HepG2 (cell line): ENCODE results near the gene FGFR3. TPM values are rescaled to one million over a fixed set of nuclear protein-coding genes. Genes with fewer than 3 reads are reported as not detected.

Experiments used
- AGO2 ChIP-seq: fragments of 200-400 bp; formaldehyde crosslinking; optimal IDR thresholded peaks from 2 replicates; pipeline ENCODE3; 2017; ENCODE audit warnings: mild to moderate bottlenecking, low read depth, low read length, moderate library complexity
- CENPBD1 ChIP-seq: sonication (generic); formaldehyde crosslinking; IDR thresholded peaks from 2 replicates; pipeline ENCODE4 v1.8.0; 2022; ENCODE audit warnings: missing genetic modification reagents, low read depth, mild to moderate bottlenecking, borderline replicate concordance
- DMTF1 ChIP-seq: sonication (generic); formaldehyde crosslinking; IDR thresholded peaks from 2 replicates; pipeline ENCODE4 v1.4.0; 2020; ENCODE audit warnings: mild to moderate bottlenecking, missing genetic modification reagents
- KLF15 ChIP-seq: sonication (generic); formaldehyde crosslinking; IDR thresholded peaks from 2 replicates; pipeline ENCODE4 v1.8.1; 2023; ENCODE audit warnings: borderline replicate concordance, mild to moderate bottlenecking, inconsistent platforms, missing genetic modification reagents, mixed read lengths
- MAF1 ChIP-seq: sonication (generic); formaldehyde crosslinking; IDR thresholded peaks from 2 replicates; pipeline ENCODE4 v1.5.0; 2020; ENCODE audit warnings: missing genetic modification reagents, borderline replicate concordance
- PCBP1 ChIP-seq: fragments of 200-400 bp; formaldehyde crosslinking; IDR thresholded peaks from 2 replicates; pipeline ENCODE4 v1.6.1; 2017; ENCODE audit warnings: mild to moderate bottlenecking, low read depth, low read length, borderline replicate concordance
- REPIN1 ChIP-seq: sonication (generic); formaldehyde crosslinking; IDR thresholded peaks from 2 replicates; pipeline ENCODE4 v1.8.0; 2022; ENCODE audit warnings: missing genetic modification reagents, low read depth, mild to moderate bottlenecking, borderline replicate concordance
- RNF219 ChIP-seq: sonication (generic); formaldehyde crosslinking; IDR thresholded peaks from 2 replicates; pipeline ENCODE4 v1.5.0; 2020; ENCODE audit warnings: mild to moderate bottlenecking, missing genetic modification reagents
- ZKSCAN8 ChIP-seq: IDR thresholded peaks from 2 replicates; pipeline ENCODE4 v1.6.1; 2016; ENCODE audit warnings: borderline replicate concordance, missing genetic modification reagents, missing compliant biosample characterization
- ZNF20 ChIP-seq: sonication (generic); formaldehyde crosslinking; IDR thresholded peaks from 2 replicates; pipeline ENCODE4 v1.4.0; 2020; ENCODE audit warnings: mild to moderate bottlenecking, moderate library complexity, missing genetic modification reagents
- ZNF24 ChIP-seq: fragments of 450-650 bp; IDR thresholded peaks from 2 replicates; pipeline ENCODE4 v1.6.1; 2017; ENCODE audit warnings: antibody characterized with exemption, mild to moderate bottlenecking
- ZNF318 ChIP-seq: sonication (generic); formaldehyde crosslinking; IDR thresholded peaks from 2 replicates; pipeline ENCODE4 v1.4.0; 2020; ENCODE audit warnings: mild to moderate bottlenecking, missing genetic modification reagents
- ZNF333 ChIP-seq: sonication (generic); formaldehyde crosslinking; IDR thresholded peaks from 2 replicates; pipeline ENCODE4 v1.4.0; 2020; ENCODE audit warnings: mild to moderate bottlenecking, missing genetic modification reagents, borderline replicate concordance
- ZNF776 ChIP-seq: sonication (generic); formaldehyde crosslinking; IDR thresholded peaks from 2 replicates; pipeline ENCODE4 v1.4.0; 2020; ENCODE audit warnings: mild to moderate bottlenecking, missing genetic modification reagents
- polyA plus RNA-seq, 8 experiments: library from polyadenylated mRNA; depleted of rRNA in 3 of 8; stranded (reverse) in 7 of 8; unstranded in 1 of 8; fragments of >200 nt; fragmentation: Illumina TruSeq in 4 of 8; extraction: Trizol in 4 of 8; gene quantifications; 2 replicates each; pipeline versions ENCODE4 v1.2.1 to v1.2.3, GENCODE V29; 2011 to 2016; ENCODE audit warnings: low read depth in 4 of 8, missing spikeins in 1 of 8, mixed read lengths in 1 of 8; ENCODE audit not compliant: insufficient read depth in 1 of 8
- total RNA-seq, 5 experiments: library from RNA; depleted of rRNA; stranded (reverse); fragments of >200 nt; fragmentation: Illumina TruSeq; extraction: Trizol; gene quantifications; 2 replicates each; pipeline ENCODE4 v1.2.3, GENCODE V29; 2016; ENCODE audit warnings: low read depth in 1 of 5

Gene FGFR3
- total and polyA plus RNA-seq, 2 of the 13 experiments (the other 11 are each of a cell fraction or from before 2014, with no cell fraction given), result 103 to 109 TPM

- TF ChIP-seq ZNF318 (CRISPR knock-in tag) (0 out of 2 replicates have a peak, but pooled peaks have one; percentile 65), REPIN1 (CRISPR knock-in tag) (no peak), AGO2 (peak; percentile 40), DMTF1 (CRISPR knock-in tag) (0 out of 2 replicates have a peak, but pooled peaks have one; percentile 57), ZNF24 (no peak), PCBP1 (no peak), ZKSCAN8 (CRISPR knock-in tag) (peak; percentile 58; the same call in 1 of the 2 replicates), RNF219 (CRISPR knock-in tag) (no peak; the same call in 1 of the 2 replicates), ZNF776 (CRISPR knock-in tag) (peak; percentile 77), ZNF333 (CRISPR knock-in tag) (peak; percentile 99; the same call in 1 of the 2 replicates), KLF15 (CRISPR knock-in tag) (no peak), ZNF20 (CRISPR knock-in tag) (no peak), CENPBD1 (CRISPR knock-in tag) (no peak), MAF1 (CRISPR knock-in tag) (peak; percentile 83; the same call in 1 of the 2 replicates)
These were observed 46.0 kb upstream of the FGFR3 start (continued) for GRCh38 chr4:1746919-1747602.
